NCI-H2029 (cell line): Measurements from ENCODE around the gene NLGN1.
"Not testable (repeated sequence)": the region's sequence is repeated elsewhere in the genome, so short reads cannot be mapped to it uniquely, and the experiment has no call there.

Experiments
- DNase-seq: peaks from one replicate; lab custom pipeline; 2025; lab: John Stamatoyannopoulos, UW

The NLGN1 gene

DNA sequence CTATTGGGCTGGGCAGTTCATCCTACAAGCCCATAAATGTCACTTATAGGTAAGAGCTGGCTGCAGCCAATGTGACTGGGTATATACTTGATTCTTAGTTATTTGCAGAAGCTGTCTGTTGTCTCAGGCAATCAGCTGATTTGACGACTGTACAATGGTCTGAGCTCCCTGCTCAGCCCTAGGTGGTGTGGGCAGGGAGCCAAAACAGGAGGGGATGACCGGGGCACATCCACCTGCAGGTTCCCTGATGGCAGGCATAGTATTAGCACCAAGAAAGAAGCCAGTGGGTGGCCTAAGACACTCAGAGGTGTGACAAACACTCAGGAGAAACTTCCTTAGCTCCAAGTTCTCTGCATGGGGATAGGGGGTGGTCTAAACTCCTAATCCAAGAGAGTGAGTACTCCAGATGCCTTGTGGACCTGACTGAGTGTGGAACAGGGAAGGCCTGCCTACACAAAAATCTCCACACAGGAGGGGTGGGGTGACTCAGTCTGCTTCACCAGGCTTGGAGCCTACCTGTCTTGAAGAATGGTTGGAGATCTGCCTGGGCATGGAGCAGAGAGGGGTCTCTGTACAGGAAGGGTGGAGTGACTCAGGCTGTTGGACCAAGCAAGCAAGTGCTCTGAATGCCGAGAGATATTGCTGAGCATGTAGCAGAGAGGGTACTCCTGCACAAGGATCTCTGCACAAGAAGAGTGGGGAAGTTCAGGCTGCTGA, 771.2 kb downstream of the NLGN1 start:
- DNase-seq: peak; percentile 17

DNA sequence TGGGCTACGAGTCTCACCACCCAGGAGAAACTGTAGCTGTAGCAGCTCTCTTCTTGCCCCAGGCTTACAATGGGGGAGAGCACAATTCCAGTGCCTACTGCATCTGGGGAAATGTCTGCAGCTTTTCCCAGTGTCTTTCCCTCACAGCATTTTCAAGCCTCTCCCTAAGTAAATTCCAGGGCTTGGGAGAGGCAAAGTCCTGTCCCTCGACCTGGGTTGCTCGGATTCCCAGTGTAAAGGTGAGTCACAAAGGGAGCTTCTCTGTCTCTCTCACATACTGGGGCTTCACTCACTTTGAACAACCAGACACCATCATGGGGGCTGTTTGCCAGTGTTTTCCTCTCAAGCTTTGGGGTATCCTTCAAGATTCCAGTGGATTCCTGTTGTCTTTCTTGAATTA, 772.2 kb downstream of the NLGN1 start:
- no peak for DNase-seq

DNA sequence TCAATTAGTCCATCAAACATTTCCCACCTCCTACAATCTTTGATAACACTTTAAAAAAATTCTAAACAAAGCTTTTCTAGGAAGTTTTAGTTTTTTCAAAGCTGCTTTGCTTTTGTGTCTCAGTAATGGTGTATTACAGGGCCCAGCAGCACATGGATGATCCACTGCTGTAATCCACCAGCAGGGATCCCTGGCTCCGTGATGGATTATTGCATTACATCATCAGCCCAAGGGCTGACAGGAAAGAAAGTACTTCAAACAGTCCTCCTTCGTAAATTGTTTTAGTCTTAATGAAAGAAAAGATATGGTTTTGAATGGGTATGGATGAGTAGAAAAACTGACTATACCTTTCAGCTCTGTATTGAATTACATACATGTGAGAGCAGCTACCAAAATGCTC, 772.7 kb downstream of the NLGN1 start:
- no peak for DNase-seq

DNA sequence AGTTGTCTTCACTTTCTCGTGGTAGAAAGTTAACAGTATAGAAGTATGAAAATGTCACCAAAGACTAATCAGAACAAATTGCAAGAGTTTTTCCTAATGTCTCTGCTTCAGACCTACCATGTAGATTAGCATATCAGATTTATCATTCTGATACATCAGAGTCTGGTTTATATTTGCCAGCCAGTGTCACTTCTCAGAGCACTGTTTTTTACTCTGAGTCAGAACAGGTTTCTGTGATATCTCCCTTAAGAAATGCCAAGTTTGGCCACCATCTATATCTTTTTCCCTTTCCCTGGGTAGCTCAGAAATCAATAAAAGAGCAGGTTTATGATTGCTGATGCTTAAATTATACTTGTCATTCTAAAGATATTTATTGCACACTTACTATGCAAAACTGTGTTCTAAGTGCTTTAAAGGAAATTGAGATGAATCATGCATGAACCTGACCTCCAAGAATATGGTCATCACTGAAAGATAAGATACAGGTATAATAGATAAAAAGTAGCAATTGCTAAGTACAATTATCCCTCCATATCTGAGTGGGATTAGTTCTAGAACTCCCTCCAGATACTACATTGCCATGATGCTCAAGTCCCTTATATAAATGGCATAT, 788.9 kb downstream of the NLGN1 start:
- no peak for DNase-seq

DNA sequence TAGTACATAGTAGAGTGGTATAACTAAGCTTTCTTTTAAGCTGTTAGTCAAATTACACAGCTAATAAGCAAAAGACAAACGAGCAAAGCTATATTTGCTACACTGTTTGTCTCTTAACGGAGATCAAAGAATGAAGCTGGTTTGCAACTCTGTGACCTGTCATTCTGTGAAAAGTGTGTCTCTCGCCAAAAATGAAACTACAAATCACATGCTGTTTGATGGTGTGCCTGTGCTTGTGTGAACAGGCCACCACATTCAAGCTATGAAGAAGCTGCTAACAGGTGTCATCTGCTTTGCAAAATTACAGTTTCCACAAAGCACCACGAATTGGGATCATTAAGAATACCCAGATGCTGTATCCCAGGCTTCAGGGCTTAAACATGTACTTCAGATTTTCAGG, 793.8 kb downstream of the NLGN1 start:
- DNase-seq: no peak

DNA sequence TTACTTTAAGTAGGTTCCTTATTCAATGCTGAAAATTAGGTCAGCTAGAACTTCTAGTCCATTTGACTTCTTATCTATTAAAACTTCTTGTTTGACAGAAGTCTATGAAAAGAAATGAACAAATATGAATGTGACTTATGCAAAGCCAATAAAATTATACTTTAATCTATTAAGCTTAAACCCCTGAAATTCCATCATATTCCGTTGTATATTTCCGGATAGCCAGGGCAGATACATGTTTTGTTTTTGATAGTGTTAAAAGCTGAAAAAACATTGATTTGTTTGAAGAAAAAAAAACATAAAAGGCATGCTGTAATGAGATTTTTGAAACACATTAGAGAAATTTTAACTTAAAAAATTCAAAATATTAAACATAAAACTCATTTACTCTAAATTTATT, 794.4 kb downstream of the NLGN1 start:
- no peak for DNase-seq

DNA sequence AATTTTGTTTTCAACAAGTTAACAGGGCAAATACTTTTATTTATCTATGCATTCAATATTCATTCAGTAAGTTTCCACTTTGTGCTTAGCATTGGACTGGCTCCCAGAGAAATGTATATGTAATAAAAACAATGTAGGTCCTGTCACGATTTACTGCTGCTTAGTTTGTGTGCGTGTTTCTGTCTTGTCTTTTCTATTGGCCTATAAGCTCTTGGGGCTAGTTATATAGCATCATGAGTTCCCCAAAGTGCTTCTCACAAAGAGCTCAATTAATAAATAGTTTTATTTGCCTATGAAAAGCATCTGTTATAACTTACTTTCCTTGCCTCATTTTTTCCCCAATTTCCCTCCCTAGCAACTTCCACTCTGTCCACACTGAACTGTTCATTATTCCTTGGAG, 794.9 kb downstream of the NLGN1 start:
- DNase-seq: no peak

DNA sequence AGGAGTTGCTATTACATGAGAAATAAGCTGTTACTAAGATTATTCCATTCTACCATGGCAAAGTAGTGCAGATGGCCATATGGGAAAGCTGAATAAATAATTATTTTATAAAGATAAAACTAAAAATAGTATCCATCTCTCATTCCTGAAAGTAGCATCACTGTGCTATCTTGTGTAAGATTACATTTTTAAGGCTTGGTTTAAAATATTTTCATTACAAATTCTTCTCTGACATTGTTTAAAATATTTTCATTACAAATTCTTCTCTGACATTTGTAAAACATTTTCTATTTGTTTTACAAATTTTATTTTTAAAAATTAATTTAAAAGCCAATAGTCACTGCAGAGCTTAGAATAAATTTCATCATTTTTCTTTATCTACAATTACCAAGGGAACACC, 796.1 kb downstream of the NLGN1 start:
- DNase-seq: no peak

DNA sequence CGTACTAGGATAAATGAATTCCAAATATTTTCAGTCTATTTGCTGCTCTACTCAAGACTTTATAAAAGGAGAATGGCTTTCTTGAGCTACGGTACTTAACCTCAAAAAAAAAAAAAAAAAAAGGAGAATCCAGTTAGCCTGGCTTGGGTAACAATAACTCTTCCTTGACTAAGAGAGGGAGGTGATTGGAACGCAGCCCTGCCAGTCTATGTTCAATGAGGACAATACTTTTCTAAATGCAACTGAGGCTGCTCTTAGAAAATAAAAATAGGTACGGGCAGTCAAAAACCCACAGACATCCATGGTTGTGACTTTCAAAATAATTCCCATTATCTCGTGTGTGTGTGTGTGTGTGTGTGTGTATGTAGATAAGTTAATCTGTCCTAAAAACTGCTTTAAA, 799.9 kb downstream of the NLGN1 start:
- no peak for DNase-seq

DNA sequence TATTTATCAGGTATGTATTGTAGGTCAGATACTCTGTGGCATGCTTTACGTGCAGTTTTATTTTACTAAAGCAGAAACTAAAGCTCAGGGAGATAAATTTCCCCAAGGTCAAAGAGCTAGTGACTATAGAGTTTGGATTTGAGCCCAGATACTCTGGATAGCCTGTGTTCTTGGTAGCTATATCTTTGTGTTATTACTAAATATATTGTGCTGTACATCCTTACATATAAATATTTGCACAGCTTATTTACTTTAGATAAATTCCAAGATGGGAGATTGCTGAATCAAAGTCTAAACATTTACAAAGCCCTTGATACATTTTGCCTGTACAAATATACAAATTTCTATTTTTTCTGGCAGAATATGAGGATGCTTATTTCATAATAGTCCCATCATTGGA, 800.7 kb downstream of the NLGN1 start:
- DNase-seq: no peak

DNA sequence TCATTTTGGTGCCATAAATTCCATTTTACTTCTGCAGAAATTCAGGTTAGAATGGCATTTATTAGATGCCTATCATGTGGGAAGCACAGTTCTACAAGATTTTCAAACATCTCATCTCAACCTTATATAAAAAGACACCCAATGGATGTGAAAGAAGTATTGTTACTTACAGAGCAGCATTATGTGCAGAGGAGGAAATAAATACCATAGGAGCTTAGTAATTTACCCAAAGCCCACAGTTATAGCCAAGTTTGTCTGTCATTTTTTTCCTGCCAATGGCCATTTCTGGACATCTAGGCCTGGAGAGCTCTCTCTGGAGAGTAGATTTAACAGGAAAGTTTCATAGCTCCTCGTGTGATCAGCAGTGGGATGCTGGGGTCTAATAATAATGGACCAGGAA, 802.2 kb downstream of the NLGN1 start:
- no peak for DNase-seq

DNA sequence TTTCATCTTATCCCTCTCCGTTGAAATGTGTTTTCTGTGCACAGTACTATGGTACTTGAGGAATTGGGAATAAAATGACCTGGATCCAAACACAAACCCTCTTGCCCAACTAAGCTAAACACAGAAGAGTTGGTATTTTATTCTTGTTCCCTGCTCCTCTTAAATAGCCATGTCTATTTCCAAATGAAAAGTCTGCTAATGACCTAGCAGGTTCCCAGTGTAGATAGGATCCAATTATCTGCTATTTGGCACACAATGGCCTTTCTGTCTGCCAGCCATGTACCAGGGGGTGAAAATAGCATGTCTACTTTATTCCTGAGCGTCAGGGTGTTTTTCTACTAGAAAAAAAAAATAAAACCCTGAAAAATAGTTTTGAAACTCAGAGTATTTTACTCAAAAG, 804.6 kb downstream of the NLGN1 start:
- DNase-seq: no peak

DNA sequence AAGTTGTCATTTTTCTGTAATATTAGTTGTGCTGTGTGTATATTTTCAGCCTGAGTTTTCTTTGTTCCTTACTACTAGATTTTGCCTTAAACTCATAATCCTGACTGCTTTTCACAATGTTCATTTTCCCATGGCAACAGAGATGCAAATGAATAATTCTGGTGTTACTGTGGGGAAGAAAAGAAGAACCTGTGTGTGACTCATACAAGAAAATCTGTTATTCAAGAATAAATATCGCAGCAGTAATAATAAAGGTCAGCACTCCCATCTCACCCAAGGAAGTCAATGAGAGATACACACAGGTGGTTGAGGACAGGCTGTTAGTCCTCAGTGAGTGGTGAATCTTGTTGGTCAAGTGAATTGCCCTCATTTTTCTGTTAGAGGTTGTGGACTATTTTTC, 805.0 kb downstream of the NLGN1 start:
- no peak for DNase-seq

DNA sequence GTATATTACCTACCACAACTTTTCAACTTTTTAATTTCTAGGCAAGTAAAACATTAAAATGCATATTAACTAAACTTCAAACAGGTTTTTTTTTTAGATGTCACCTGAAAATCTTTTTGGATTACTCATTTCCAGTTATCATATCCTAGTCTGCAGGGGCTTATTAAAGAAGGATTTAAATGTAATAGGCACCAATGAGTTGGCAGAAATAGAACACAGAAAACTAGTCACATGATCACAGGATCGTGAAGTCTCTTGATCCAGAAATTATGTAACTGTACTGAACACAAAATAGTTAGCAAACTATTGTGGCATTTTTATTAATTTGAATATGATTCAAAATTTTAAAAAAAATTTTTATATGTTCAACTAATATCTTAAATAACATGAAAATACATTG, 807.2 kb downstream of the NLGN1 start:
- no peak for DNase-seq

DNA sequence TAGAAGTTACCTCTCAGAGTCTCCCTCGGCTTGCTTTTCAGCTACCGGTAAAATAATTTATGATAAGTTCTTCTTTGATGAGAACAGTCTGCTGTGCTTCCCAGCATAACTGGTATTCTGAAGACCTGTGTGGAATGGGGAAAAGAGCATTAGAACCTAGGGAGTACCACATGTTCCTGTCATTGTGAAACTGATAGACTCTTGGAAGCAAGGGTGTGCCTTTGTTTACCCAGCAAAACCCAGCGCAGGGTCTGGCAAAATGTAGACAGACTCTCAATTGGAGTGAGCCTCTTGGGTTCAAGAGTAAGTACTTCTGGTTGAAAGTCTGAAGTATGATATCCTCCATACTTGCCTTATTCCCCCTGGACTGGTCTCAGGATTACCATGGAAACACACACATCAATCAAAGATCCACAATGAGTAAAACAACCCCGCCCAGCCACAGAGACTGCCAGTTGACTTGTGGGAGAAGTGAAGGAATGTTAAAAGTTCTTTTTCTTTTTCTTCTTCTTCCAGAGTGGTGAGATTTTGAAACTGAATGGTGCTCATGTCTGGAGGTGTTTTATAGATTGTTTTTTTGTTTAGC, 809.2 kb downstream of the NLGN1 start:
- DNase-seq: no peak

DNA sequence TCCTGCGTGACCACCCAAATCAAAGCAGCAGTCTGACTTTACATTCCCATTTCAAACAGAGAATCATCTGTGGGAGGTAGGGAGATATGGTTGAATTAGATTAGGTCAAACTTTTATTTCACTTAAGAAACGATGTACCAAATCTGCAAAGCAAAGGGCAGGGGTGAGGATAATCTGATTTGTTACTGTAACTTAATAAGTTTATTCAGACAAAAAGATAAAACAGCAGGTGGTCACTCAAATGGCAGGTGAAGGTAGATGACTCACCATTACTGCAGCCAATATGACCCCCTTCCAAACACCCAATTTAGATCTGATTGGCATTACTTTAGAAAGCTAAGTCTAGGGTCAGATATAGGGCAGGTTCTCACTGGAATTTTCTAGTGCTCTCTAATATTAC, 810.6 kb downstream of the NLGN1 start:
- no peak for DNase-seq

DNA sequence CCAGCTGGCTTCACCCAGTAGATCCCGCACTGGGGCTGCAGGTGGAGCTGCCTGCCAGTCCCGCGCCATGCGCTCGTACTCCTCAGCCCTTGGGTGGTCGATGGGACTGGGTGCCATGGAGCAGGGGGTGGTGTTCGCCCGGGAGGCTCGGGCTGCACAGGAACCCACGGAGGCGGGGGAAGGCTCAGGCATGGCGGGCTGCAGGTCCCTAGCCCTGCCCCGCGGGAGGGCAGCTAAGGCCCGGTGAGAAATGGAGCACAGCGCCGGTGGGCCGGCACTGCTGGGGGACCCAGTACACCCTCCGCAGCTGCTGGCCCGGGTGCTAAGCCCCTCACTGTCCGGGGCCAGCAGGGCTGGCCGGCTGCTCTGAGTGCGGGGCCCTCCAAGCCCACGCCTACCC, 814.4 kb downstream of the NLGN1 start:
- not testable (repeated sequence) for DNase-seq

DNA sequence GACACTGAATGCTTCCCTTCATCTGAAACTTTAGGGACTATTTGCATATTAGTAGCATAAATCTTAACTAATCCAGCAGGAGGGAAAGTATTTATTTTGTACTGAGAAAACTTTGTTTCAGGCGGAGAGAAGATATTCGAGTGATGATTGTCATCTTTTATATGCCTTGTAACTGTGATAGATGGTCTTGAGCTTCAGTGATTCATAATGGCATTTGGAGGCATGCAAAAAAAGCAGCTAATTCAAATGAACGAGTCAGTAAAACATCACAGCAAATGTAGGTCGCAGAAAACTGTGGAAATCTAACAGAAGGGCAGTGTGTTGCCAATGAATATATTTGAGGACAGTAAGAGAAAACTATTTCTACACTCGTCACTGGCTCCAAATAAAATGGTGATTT, 817.9 kb downstream of the NLGN1 start:
- no peak for DNase-seq

DNA sequence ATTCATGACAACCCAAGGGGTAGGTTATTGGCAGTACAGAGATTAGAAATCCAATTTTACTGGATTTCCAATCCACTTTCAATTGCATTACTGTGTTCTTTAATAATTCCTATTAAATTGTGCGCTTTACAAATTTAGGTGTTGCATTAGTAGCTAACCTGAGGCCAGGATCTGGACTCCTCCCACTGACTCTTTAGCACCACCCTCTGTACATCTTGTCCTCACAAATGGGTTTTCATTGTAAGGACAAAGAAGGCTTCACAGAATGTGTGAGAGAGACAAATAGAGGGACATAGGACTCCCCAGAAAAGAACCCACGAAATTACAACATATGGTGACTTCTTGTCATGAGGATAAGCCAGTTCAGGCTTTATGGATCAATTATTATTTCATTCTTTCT, 818.5 kb downstream of the NLGN1 start:
- DNase-seq: no peak

DNA sequence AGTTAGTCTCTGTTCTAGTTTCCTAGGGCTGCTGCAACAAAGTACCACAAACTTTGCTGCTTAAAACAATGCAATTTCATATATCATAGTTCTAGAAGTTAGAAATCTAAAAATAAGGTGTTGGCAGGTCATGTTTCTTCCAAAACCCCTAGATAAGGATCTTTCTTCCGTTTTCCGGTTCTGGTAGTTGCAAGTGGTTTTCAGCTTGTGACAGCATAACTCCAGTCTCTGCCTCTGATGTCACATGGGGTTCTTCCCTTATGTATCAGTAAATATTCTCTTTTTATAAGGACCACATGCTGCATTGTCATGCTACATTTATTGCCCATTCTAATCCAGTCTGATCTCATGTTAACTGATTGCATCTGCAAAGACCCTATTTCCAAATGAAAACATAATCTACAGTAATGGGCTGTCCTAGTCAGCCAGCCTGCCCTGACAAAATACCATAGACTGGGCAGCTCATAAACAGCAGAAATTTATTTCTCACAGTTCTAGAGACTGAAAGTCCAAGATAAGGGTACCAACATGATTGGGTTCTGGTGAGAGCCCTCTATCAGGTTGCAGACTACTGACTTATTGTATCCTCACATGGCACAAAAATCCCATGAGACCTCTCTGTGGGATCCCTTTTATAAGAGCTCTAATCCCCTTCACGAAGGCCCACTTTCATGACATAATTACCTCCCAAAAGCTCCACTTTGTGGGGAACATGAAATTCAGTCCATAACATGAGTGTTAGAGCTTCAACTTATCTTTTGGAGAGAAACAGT, 819.6 kb downstream of the NLGN1 start:
- DNase-seq: no peak

DNA sequence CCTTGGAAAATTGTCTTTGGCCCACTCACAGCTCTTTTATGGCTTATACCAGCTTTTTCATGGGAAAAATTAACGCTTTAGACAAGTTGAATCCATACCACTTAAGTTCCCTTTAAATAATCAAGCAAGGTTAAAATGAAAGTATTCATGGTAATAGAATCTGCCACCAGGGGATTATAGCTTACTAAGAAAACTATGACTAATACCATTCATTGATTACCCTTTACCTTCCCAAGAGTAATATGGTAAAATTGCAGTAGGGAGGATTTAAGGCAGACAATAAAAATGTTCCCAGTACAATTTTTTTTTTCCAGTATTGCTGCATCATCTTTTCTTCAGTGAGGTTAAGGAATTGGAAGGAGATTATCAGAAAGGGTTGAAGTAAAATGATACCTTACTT, 820.5 kb downstream of the NLGN1 start:
- no peak for DNase-seq

DNA sequence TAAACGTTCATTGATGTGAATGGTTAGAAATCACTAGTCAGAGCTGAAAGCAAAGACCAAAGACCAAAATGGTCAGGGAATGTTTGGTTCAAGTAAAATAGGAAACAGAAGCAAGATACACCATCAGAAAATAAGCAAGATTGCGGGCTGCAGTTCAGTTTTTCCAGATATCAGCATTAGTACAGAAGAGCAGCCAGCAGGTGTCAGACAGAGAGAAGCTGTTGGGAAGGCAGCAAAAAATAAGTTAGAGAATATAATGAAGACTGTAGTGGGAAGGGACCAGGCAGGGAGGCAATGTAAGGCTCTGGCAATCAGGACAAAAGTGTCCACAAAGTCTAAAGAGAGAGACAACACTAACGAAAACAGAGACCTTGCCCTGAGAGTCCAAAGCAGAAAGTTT, 822.2 kb downstream of the NLGN1 start:
- no peak for DNase-seq
